Measurements from ENCODE around the gene OASL. TPM values are rescaled to one million over a fixed set of nuclear protein-coding genes. Genes with fewer than 3 reads are reported as not detected.

Gene OASL
- total and polyA plus RNA-seq, 9 of the 15 experiments (the other 6 are each of a cell fraction or from before 2014, with no cell fraction given) = 0.14 TPM; not detected in 8

DNA sequence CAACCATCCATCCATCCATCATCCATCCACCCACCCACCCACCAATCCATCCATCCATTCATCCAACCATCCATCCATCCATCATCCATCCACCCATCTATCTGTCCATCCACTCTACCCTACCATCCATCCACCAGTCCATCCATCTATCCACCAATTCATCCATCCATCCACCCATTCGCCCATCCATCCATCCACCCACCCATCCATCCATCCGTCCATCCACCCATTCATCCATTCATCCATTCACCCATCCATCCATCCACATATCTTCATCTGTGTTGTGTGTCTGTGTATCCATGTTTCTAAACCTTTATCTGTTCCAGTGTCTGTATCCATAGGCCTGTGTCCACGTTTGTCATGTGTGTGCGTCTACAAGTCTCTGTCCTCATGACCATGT is 50.8 kb downstream of the OASL start:
- Histone ChIP-seq H3K79me2 (ENCODE audit: control insufficient read depth, insufficient read depth, low read length) (no peaks in the 10 kb centered on the region), H3K9ac (ENCODE audit: insufficient read depth in 1 of 2, low read depth in 2 of 2, low read length in 2 of 2) (no peak overlapping the region), H3K36me3 (ENCODE audit: control insufficient read depth, insufficient read depth, low read length) (no peaks in the 10 kb centered on the region), H3K4me2 (ENCODE audit: insufficient read depth, low read length) (no peak overlapping the region), H3K4me1 (replicated peaks in 1 of 2; ENCODE audit: control insufficient read depth in 2 of 2, insufficient read depth in 2 of 2, low read length in 2 of 2) (no peaks in the 10 kb centered on the region), H3K9me1 (ENCODE audit: control insufficient read depth, insufficient read depth, low read length) (peaks cover 3% of the 10 kb centered on the region), H4K20me1 (replicated peaks; ENCODE audit: control insufficient read depth, insufficient read depth, low read length) (no peaks in the 10 kb centered on the region), H3K4me3 (no peak overlapping the region), H2AFZ (ENCODE audit: low read depth, low read length) (no peak overlapping the region), H3K27me3 (ENCODE audit: control insufficient read depth in 2 of 2, insufficient read depth in 2 of 2, low read length in 2 of 2) (peaks cover 3 to 31% of the 10 kb centered on the region in 2 experiments; a peak in 2 of 5 replicates), H3K9me3 (replicated peaks; ENCODE audit: control insufficient read depth, insufficient read depth, low read depth, low read length) (no peaks in the 10 kb centered on the region), H3K27ac (ENCODE audit: extremely low read depth, low read depth, low read length) (no peak overlapping the region)
- CTCF ChIA-PET (ENCODE audit: low intra/inter-chr PET ratio) = no interaction called here
- POLR2A ChIA-PET = no interaction called here
- no peak for ATAC-seq
- in situ Hi-C loops (cut with MboI) (no loop called here), intact Hi-C loops (cut with micrococcal nuclease) (no loop called here)
- DNase-seq (ENCODE audit: extremely low read depth in 1 of 4, low spot score in 3 of 4) = no peak
- 0 out of 2 replicates have a peak, but pooled peaks have one; percentile 41 for TF ChIP-seq EHMT2 (IDR thresholded peaks at IDR 0.05)
- TF ChIP-seq, protein P1, sequence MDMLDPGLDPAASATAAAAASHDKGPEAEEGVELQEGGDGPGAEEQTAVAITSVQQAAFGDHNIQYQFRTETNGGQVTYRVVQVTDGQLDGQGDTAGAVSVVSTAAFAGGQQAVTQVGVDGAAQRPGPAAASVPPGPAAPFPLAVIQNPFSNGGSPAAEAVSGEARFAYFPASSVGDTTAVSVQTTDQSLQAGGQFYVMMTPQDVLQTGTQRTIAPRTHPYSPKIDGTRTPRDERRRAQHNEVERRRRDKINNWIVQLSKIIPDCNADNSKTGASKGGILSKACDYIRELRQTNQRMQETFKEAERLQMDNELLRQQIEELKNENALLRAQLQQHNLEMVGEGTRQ (CRISPR knock-in tag; IDR thresholded peaks at IDR 0.05) = no peak
- FAIRE-seq = no peak
- 3% methylated on average over 4 of the region's 4 CpGs for WGBS (ENCODE audit: insufficient coverage, low coverage, missing lambda C conversion rate)
- BruUV-seq (replicated peaks) = no TSS peak

DNA sequence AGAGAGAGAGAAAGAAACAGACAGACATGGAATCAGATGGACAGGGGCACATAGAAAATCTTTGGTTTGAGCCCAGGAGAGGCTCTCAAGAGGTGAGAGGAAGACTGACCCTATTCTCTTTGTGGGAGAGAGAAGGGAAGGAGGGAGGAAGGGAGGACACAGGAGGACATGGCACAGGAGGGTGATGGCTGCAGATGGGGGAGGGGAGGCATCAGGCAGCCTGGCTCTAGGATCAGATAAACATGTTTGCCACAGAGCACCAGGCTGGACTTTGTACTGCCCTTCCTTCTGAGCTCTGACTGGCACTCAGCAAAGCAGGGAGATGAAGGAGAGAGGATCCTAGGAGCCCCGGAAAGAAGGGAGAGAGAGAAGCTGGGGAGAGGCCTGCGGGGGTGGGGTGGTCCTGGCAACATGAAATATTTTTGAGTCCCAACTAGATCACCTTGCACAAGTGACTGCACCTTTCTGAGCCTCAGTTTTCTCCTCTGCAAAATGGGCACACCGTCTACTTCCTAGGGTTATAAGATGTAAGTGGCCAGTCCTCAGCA is 54.6 kb downstream of the OASL start:
- H3K36me3 ChIP-seq (ENCODE audit: control insufficient read depth, insufficient read depth, low read length) = no peaks in the 10 kb centered on the region
- H3K9me3 ChIP-seq (replicated peaks; ENCODE audit: control insufficient read depth, insufficient read depth, low read depth, low read length) = no peaks in the 10 kb centered on the region
- peaks cover 3% of the 10 kb centered on the region for H3K9me1 ChIP-seq (ENCODE audit: control insufficient read depth, insufficient read depth, low read length)
- 0 out of 4 replicates have a peak, but pooled peaks of 1 of the 2 experiments have one; percentile 11 for TF ChIP-seq KDM1A (IDR thresholded peaks at IDR 0.05)
- 0 out of 2 replicates have a peak, but pooled peaks have one; percentile 46 for TF ChIP-seq BCOR (IDR thresholded peaks at IDR 0.05)
- 0 out of 2 replicates have a peak, but pooled peaks have one; percentile 20 for TF ChIP-seq PTBP1 (IDR thresholded peaks at IDR 0.05; ENCODE audit: low read depth, low read length)
- TF ChIP-seq, protein P2, sequence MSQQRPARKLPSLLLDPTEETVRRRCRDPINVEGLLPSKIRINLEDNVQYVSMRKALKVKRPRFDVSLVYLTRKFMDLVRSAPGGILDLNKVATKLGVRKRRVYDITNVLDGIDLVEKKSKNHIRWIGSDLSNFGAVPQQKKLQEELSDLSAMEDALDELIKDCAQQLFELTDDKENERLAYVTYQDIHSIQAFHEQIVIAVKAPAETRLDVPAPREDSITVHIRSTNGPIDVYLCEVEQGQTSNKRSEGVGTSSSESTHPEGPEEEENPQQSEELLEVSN (IDR thresholded peaks at IDR 0.05; ENCODE audit: borderline replicate concordance in 1 of 2, extremely low read depth in 1 of 2, insufficient read depth in 1 of 2, insufficient read length in 1 of 2, low read depth in 1 of 2, low read length in 1 of 2, poor library complexity in 1 of 2, severe bottlenecking in 1 of 2) = no peak
- TF ChIP-seq RBM25 (IDR thresholded peaks at IDR 0.05; ENCODE audit: low read depth, low read length, severe bottlenecking) = peak; percentile 90
- TF ChIP-seq HDGF (IDR thresholded peaks at IDR 0.05) = no peak
- peak; percentile 67; the same call in 1 of the 2 replicates for TF ChIP-seq ADNP (tag; IDR thresholded peaks at IDR 0.05)
- no peak for DNase-seq (ENCODE audit: extremely low read depth in 1 of 4, low spot score in 3 of 4)
- BruUV-seq (replicated peaks) = no TSS peak
- no peak overlapping the region for H3K27ac ChIP-seq (ENCODE audit: extremely low read depth, low read depth, low read length)
- H3K9ac ChIP-seq (ENCODE audit: insufficient read depth in 1 of 2, low read depth in 2 of 2, low read length in 2 of 2) = peak overlapping the region in 1 of 2 experiments; percentile 6; a peak in 1 of 4 replicates
- no peaks in the 10 kb centered on the region for H4K20me1 ChIP-seq (replicated peaks; ENCODE audit: control insufficient read depth, insufficient read depth, low read length)
- FAIRE-seq = no peak
- H3K27me3 ChIP-seq (ENCODE audit: control insufficient read depth in 2 of 2, insufficient read depth in 2 of 2, low read length in 2 of 2) = peaks cover 0 to 17% of the 10 kb centered on the region in 2 experiments; a peak in 2 of 5 replicates
- CTCF ChIA-PET (ENCODE audit: low intra/inter-chr PET ratio) = no interaction called here
- H3K79me2 ChIP-seq (ENCODE audit: control insufficient read depth, insufficient read depth, low read length) = no peaks in the 10 kb centered on the region
- POLR2A ChIA-PET = interaction anchor here (0.6 kb wide), 1 partner anchor 86 kb away, joined by 4 read pairs; no protein-coding TSS in a partner anchor
- no peaks in the 10 kb centered on the region for H3K4me1 ChIP-seq (replicated peaks in 1 of 2; ENCODE audit: control insufficient read depth in 2 of 2, insufficient read depth in 2 of 2, low read length in 2 of 2)
- H3K4me3 ChIP-seq = no peak overlapping the region
- in situ Hi-C loops (cut with MboI) (no loop called here), intact Hi-C loops (cut with micrococcal nuclease) (no loop called here)
- 3% methylated on average over 3 of the region's 3 CpGs for WGBS (ENCODE audit: insufficient coverage, low coverage, missing lambda C conversion rate)
- H3K4me2 ChIP-seq (ENCODE audit: insufficient read depth, low read length) = no peak overlapping the region
- no peak for ATAC-seq
- H2AFZ ChIP-seq (ENCODE audit: low read depth, low read length) = no peak overlapping the region
